ENCODE data around the gene FBXL16. TPM values are rescaled to one million over a fixed set of nuclear protein-coding genes. Genes with fewer than 3 reads are reported as not detected.

Gene FBXL16
- total and polyA plus RNA-seq, 9 of the 15 experiments (the other 6 are each of a cell fraction or from before 2014, with no cell fraction given), result 0.21 to 8.2 (median 1.7) TPM

DNA sequence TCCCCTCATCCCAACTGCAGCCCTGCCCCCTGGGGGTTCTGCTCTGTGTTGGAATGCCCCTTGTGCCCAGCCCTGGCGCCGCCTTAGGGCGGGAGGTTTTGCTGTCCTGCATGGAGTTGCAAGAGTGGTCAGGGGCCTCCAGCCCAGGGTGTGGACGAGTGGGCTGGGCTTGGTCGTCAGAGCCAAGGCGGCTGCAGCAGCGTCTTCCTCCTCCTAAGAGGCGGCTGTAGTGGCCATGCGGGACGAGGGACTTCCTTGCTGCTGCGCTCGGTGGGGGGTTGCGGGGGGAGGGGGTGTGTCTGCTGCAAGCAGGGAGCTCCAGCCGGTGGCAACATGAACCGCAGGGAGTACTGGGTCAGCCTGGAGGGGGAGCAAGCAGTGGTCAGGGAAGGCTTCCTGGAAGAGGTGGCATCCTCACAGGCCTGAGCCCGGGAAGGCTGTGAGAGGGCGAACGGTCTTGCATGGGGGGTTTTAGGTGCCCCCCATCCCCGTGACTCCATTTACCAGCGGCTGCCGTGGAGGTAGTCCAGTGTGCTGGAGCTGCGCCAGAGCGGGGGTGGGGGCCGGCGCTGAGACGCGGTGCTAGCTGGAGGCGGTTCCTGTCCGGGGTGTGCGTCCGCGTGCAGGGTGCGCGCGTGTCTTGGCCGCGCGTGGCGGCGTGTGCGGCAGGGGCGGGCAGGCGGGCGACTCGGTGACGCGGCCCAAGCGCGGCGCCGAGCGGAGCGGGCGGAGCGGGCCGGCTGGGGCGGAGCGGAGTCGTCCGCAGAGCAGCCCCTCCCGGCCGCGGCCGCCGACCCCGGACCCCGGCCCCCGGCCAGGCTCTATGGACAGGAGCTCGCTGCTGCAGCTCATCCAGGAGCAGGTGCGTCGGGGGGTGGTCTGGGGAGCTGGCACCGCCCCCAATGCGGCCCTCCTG lies 30.4 kb downstream of the FBXL16 start, which contains the start of gene RHBDL1 (continued):
- TF ChIP-seq, protein P1, sequence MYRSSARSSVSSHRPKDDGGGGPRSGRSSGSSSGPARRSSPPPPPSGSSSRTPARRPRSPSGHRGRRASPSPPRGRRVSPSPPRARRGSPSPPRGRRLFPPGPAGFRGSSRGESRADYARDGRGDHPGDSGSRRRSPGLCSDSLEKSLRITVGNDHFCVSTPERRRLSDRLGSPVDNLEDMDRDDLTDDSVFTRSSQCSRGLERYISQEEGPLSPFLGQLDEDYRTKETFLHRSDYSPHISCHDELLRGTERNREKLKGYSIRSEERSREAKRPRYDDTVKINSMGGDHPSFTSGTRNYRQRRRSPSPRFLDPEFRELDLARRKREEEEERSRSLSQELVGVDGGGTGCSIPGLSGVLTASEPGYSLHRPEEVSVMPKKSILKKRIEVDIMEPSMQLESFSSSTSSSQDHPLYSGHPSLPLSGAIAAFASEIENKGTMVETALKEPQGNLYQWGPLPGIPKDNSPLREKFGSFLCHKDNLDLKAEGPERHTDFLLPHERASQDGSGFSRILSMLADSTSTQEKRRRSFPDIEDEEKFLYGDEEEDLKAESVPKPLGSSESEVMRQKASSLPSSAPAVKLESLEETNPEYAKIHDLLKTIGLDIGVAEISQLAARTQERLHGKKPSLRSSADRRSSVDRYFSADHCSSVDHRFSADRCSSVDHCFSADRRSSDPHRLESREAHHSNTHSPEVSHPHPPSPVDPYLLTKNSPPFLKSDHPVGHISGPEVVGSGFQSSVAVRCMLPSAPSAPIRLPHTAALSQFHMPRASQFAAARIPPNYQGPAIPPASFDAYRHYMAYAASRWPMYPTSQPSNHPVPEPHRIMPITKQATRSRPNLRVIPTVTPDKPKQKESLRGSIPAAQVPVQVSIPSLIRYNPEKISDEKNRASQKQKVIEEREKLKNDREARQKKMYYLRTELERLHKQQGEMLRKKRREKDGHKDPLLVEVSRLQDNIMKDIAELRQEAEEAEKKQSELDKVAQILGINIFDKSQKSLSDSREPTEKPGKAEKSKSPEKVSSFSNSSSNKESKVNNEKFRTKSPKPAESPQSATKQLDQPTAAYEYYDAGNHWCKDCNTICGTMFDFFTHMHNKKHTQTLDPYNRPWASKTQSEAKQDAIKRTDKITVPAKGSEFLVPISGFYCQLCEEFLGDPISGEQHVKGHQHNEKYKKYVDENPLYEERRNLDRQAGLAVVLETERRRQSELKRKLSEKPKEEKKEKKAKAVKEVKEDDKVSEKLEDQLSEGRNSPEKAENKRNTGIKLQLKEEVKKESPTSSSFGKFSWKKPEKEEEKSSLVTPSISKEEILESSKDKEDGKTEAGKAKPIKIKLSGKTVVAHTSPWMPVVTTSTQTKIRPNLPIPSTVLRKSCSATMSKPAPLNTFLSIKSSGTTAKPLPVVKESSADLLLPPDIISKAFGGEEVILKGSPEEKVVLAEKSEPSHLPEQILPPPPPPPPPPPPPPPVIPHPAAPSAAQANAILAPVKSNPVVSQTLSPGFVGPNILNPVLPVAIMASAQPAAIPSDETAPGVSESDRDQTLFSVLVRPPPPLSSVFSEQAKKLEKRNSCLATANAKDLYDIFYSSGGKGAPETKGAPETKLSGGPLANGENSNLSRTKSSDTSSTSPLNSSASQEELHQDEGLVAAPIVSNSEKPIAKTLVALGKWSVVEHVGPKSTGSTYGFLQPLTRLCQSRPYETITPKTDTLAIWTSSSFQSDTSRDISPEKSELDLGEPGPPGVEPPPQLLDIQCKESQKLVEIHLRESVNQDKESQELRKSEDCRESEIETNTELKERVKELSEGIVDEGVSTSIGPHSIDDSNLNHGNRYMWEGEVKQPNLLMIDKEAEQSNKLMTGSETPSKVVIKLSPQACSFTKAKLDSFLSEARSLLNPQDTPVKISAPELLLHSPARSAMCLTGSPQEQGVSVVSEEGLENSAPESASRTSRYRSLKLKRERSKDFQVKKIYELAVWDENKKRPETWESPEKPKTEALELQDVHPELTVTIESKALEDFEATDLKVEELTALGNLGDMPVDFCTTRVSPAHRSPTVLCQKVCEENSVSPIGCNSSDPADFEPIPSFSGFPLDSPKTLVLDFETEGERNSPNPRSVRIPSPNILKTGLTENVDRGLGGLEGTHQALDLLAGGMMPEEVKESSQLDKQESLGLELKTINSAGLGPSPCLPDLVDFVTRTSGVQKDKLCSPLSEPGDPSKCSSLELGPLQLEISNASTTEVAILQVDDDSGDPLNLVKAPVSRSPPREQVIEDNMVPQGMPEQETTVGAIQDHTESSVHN (IDR thresholded peaks at IDR 0.05; ENCODE audit: borderline replicate concordance in 1 of 2, low read depth in 1 of 2), result no peak
- TF ChIP-seq BDP1 (IDR thresholded peaks at IDR 0.05; ENCODE audit: insufficient read depth, insufficient read length) (no peak), HNRNPK (IDR thresholded peaks at IDR 0.05; ENCODE audit: low read depth, low read length, poor library complexity, severe bottlenecking) (no peak), ATF7 (IDR thresholded peaks at IDR 0.05) (0 out of 2 replicates have a peak, but pooled peaks have one; percentile 54), NFE2L1 (tag; IDR thresholded peaks at IDR 0.05; ENCODE audit: borderline replicate concordance, low read depth) (no peak), DPF2 (IDR thresholded peaks at IDR 0.05) (peak; percentile 65), ZFPM2 (CRISPR knock-in tag; IDR thresholded peaks at IDR 0.05) (no peak), ZNF354B (CRISPR knock-in tag; IDR thresholded peaks at IDR 0.05) (no peak), BHLHE40 (IDR thresholded peaks at IDR 0.05; ENCODE audit: low read length) (0 out of 2 replicates have a peak, but pooled peaks have one; percentile 0), MTA1 (IDR thresholded peaks at IDR 0.05; ENCODE audit: borderline replicate concordance) (peak; percentile 55; the same call in 1 of the 2 replicates), POLR2H (tag; IDR thresholded peaks at IDR 0.05; ENCODE audit: low read depth) (no peak), MED1 (CRISPR knock-in tag; IDR thresholded peaks at IDR 0.05; ENCODE audit: borderline replicate concordance) (no peak), SMAD3 (CRISPR knock-in tag; conservative IDR thresholded peaks at IDR 0.05) (0 out of 2 replicates have a peak, but pooled peaks have one; percentile 19), MCM2 (IDR thresholded peaks at IDR 0.05; ENCODE audit: low read depth) (no peak), RFX7 (CRISPR knock-in tag; IDR thresholded peaks at IDR 0.05) (no peak)
- TF ChIP-seq, protein P2, sequence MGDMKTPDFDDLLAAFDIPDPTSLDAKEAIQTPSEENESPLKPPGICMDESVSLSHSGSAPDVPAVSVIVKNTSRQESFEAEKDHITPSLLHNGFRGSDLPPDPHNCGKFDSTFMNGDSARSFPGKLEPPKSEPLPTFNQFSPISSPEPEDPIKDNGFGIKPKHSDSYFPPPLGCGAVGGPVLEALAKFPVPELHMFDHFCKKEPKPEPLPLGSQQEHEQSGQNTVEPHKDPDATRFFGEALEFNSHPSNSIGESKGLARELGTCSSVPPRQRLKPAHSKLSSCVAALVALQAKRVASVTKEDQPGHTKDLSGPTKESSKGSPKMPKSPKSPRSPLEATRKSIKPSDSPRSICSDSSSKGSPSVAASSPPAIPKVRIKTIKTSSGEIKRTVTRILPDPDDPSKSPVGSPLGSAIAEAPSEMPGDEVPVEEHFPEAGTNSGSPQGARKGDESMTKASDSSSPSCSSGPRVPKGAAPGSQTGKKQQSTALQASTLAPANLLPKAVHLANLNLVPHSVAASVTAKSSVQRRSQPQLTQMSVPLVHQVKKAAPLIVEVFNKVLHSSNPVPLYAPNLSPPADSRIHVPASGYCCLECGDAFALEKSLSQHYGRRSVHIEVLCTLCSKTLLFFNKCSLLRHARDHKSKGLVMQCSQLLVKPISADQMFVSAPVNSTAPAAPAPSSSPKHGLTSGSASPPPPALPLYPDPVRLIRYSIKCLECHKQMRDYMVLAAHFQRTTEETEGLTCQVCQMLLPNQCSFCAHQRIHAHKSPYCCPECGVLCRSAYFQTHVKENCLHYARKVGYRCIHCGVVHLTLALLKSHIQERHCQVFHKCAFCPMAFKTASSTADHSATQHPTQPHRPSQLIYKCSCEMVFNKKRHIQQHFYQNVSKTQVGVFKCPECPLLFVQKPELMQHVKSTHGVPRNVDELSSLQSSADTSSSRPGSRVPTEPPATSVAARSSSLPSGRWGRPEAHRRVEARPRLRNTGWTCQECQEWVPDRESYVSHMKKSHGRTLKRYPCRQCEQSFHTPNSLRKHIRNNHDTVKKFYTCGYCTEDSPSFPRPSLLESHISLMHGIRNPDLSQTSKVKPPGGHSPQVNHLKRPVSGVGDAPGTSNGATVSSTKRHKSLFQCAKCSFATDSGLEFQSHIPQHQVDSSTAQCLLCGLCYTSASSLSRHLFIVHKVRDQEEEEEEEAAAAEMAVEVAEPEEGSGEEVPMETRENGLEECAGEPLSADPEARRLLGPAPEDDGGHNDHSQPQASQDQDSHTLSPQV (IDR thresholded peaks at IDR 0.05), result peak; percentile 15; the same call in 1 of the 2 replicates

All from K562 (cell line).